ENCODE results near the gene DOCK9.

DOCK9 gene

DNA sequence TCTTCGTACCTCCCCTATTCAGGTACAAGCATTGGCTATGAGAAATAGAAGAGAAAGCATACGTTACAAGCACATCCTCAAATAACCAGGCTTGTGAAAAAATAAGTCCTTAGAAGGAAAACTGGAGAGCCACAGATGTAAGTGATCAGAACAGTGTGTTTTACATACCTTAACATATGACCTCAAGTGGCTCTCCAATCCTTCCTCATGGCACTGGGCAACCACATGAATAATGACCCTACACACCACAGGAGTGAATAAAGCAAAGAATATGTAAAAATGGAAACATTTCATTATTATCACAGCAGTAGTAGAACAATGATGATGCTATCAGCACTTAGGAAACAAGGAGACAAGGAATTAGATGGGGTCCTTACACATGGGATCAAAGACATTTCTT lies 96.5 kb downstream of the DOCK9 start:
- peaks cover 0 to 8% (median 0%) of the 10 kb centered on the region in 4 donors for H3K4me1 ChIP-seq
- no peaks in the 10 kb centered on the region for H3K9me3 ChIP-seq
- H3K4me3 ChIP-seq: no peak overlapping the region
- TF ChIP-seq, protein P1, sequence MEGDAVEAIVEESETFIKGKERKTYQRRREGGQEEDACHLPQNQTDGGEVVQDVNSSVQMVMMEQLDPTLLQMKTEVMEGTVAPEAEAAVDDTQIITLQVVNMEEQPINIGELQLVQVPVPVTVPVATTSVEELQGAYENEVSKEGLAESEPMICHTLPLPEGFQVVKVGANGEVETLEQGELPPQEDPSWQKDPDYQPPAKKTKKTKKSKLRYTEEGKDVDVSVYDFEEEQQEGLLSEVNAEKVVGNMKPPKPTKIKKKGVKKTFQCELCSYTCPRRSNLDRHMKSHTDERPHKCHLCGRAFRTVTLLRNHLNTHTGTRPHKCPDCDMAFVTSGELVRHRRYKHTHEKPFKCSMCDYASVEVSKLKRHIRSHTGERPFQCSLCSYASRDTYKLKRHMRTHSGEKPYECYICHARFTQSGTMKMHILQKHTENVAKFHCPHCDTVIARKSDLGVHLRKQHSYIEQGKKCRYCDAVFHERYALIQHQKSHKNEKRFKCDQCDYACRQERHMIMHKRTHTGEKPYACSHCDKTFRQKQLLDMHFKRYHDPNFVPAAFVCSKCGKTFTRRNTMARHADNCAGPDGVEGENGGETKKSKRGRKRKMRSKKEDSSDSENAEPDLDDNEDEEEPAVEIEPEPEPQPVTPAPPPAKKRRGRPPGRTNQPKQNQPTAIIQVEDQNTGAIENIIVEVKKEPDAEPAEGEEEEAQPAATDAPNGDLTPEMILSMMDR (IDR thresholded peaks at IDR 0.05): no peak
- no peak overlapping the region for H3K27ac ChIP-seq
- no peaks in the 10 kb centered on the region for H3K27me3 ChIP-seq
- H3K36me3 ChIP-seq: peaks cover 43 to 89% (median 80%) of the 10 kb centered on the region in 3 donors
- DNase-seq: no peak
- intact Hi-C loops (cut with DNase I; ENCODE audit: low total_unique reads): no loop called here

DNA sequence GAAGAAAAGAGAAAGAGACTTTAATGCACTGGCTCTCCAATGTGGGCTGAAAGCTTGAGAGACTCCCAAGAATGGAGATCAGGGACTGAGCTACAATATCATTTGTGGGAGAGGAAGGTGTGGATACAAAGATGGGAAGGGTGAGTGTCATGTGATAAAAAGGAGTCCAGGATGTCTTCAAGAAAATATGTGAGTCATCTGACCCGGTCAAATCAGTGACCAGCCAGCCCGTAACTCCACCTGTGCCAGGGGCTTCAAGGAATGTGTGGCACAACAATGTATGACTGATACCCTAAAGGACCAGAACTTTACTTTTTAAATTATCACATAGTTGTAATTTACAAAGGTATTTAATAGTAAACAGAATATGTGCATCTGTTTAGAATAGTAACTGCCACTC lies 97.2 kb downstream of the DOCK9 start:
- Histone ChIP-seq H3K27me3 (no peaks in the 10 kb centered on the region), H3K4me3 (no peak overlapping the region), H3K9me3 (no peaks in the 10 kb centered on the region), H3K27ac (no peak overlapping the region), H3K36me3 (peaks cover 43 to 95% (median 83%) of the 10 kb centered on the region in 3 donors), H3K4me1 (peaks cover 0 to 8% (median 0%) of the 10 kb centered on the region in 4 donors)
- DNase-seq: no peak
- intact Hi-C loops (cut with DNase I; ENCODE audit: low total_unique reads): no loop called here
- TF ChIP-seq, protein P1 (IDR thresholded peaks at IDR 0.05): no peak

DNA sequence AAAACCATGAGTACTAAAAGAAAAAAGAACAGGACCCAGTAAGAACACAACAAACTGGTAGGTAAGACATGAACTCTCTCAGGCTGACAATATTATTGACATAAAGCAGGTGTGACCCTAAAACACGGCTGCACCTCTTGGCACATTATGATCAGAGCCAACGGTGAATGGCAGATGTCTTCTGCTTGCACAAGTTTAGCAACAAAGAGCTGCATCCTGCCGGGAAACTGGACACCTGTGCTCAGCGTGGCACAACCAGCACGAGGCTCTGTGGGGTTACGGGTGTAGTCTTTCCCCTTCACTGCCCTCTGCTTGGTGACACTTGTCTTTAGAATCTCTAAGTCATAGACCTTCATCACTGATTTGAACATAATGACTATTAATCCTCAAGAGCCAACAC lies 97.9 kb downstream of the DOCK9 start:
- H3K27ac ChIP-seq: no peak overlapping the region
- H3K4me3 ChIP-seq: no peak overlapping the region
- no peaks in the 10 kb centered on the region for H3K27me3 ChIP-seq
- peaks cover 0 to 8% (median 0%) of the 10 kb centered on the region in 4 donors for H3K4me1 ChIP-seq
- peaks cover 49 to 94% (median 82%) of the 10 kb centered on the region in 3 donors for H3K36me3 ChIP-seq
- TF ChIP-seq, protein P1 (IDR thresholded peaks at IDR 0.05): no peak
- DNase-seq: no peak
- H3K9me3 ChIP-seq: no peaks in the 10 kb centered on the region
- intact Hi-C loops (cut with DNase I; ENCODE audit: low total_unique reads): no loop called here

DNA sequence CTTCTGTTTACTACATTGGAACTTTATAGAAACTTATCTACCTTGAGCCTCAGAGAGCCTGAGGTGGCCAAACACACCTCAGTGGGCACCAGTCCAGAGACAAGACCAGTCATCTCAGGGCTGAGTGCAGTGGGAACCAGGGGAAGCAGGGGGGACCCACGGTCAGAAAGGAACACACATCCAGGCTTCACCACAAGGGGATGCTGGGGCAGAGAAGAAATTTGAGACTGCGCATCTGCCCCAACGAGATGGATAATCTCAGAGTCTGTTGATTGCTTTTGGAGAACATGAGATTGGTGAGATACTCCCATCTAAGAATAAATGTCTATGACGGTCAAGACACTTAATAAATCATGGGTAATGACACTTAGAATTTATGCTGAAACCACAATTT lies 98.7 kb downstream of the DOCK9 start:
- no peak for DNase-seq
- intact Hi-C loops (cut with DNase I; ENCODE audit: low total_unique reads): no loop called here
- H3K4me3 ChIP-seq: no peak overlapping the region
- peak overlapping the region; percentile 24 to 42 for H3K27ac ChIP-seq
- H3K27me3 ChIP-seq: no peaks in the 10 kb centered on the region
- no peaks in the 10 kb centered on the region for H3K9me3 ChIP-seq
- TF ChIP-seq, protein P1 (IDR thresholded peaks at IDR 0.05): no peak
- peaks cover 48 to 85% (median 82%) of the 10 kb centered on the region in 3 donors for H3K36me3 ChIP-seq
- H3K4me1 ChIP-seq: peaks cover 0 to 8% (median 0%) of the 10 kb centered on the region in 4 donors

DNA sequence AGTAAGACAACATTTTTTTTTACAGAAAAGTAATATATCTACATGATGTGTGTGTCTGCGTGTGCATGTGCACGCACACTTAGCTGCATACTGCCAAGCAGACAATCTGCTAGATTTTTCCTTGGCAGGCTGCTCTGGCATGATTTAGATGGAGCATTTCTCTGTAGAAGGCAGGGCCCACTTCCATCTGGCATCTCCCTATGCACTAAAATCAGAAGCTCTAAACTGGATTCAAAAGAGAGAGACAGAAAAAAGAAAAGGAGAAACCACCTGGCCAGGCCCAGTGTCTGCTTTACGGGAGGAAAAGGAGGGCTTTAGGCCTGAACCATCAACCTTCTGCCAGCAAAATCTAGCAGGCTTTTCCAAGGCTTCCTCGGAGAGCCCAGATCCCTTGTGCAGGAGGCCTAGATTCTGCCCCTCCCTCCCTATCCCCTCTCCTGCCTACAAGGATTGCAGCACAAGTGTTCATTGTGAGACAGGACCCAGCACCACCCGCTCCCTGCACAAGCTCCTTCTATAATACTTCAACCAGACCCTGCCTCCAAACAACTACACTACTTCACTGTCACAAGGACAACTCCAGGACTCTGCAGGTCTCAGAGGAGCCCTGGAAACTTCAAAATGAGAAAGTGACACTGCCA lies 99.3 kb downstream of the DOCK9 start:
- H3K4me1 ChIP-seq: peaks cover 0 to 8% (median 0%) of the 10 kb centered on the region in 4 donors
- no peak overlapping the region for H3K4me3 ChIP-seq
- H3K27me3 ChIP-seq: no peaks in the 10 kb centered on the region
- intact Hi-C loops (cut with DNase I; ENCODE audit: low total_unique reads): no loop called here
- DNase-seq: no peak
- peak overlapping the region; percentile 24 to 42 for H3K27ac ChIP-seq
- no peaks in the 10 kb centered on the region for H3K9me3 ChIP-seq
- H3K36me3 ChIP-seq: peaks cover 50 to 82% (median 82%) of the 10 kb centered on the region in 3 donors
- TF ChIP-seq, protein P1 (IDR thresholded peaks at IDR 0.05): no peak

Measured in tibial artery (tissue), 4 donors.